Measurements from ENCODE around the gene POLR2L.

The POLR2L gene

DNA sequence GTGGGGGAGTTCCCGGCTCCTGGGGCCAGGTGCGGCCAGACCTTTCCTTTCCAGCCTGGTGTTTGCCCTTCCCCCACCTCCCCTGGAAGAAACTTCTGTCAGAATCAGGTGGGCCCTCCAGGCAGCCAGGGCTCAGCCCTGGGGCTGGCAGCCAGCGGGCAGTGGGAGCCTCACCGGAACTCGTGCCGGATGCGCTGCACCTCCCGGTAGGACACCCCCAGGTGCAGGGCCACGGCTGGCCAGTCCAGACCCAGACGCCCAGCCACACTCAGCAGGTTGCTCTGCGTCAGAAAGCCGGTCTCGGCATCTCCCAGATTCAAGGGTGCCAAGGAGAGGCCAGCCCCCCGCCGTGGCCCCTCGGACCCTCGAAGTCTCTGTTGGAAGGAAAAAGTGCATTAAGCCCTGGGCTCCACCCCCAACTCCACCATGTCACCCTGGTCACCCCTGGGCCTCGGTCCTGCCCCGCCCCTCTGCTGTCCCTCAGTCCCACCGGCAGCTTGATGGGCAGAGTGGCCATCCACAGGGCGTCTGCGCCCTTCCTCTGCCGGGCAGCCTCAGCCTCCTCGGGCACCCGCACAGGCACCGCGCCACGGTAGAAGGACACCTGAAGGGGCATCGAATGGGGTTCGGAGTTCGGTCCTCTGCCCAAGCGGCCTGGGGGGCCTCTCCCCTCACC is 42.5 kb downstream of the POLR2L start:
- H3K27ac ChIP-seq = no peak overlapping the region
- H3K4me3 ChIP-seq (ENCODE audit: low read depth in 1 of 2, low read length in 1 of 2) = no peak overlapping the region
- no peaks in the 10 kb centered on the region for H3K27me3 ChIP-seq
- peaks cover 37 to 47% of the 10 kb centered on the region in 2 experiments for H3K4me1 ChIP-seq (ENCODE audit: control insufficient read depth in 1 of 2, insufficient read depth in 1 of 2, low read depth in 1 of 2, low read length in 1 of 2)
- TF ChIP-seq, protein P1, sequence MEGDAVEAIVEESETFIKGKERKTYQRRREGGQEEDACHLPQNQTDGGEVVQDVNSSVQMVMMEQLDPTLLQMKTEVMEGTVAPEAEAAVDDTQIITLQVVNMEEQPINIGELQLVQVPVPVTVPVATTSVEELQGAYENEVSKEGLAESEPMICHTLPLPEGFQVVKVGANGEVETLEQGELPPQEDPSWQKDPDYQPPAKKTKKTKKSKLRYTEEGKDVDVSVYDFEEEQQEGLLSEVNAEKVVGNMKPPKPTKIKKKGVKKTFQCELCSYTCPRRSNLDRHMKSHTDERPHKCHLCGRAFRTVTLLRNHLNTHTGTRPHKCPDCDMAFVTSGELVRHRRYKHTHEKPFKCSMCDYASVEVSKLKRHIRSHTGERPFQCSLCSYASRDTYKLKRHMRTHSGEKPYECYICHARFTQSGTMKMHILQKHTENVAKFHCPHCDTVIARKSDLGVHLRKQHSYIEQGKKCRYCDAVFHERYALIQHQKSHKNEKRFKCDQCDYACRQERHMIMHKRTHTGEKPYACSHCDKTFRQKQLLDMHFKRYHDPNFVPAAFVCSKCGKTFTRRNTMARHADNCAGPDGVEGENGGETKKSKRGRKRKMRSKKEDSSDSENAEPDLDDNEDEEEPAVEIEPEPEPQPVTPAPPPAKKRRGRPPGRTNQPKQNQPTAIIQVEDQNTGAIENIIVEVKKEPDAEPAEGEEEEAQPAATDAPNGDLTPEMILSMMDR (IDR thresholded peaks at IDR 0.05) = no peak
- H3K9me3 ChIP-seq = no peaks in the 10 kb centered on the region
- no peaks in the 10 kb centered on the region for H3K36me3 ChIP-seq

DNA sequence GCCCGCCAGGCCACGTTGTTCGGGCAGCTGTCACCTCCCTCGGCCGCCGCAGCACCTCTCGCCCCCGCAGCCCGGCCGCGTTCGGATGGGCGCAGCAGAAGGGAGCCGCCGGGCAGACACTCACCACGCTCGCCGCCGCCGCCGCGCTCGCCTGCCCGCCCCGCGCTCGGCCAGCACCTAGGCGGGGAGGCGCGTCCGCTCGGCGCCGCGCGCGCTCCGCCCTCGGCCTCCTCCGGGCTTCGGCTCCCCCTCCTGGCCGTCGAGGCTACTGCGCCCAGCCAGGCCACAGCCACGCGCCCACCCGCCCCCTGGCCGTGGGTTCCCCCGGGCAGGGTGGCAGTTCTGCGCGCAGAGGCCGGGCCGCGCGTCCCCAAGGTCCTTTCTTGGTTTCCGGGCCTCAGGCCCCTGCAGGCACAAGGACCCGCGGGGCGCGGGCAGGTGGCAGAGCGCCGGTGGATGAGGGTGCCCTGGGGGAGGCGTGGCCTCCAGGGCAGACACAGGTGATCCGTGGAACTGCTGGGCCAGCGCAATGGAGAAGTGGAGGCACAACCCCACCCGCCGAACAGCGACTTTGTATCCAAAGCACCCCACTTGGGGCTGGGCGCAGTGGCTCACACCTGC is 44.1 kb downstream of the POLR2L start, which contains the start of gene SLC25A22:
SLC25A22 (minus strand) TSS at position 189 of the 621 bp plus-strand sequence. CDS start 3,275 bp downstream, outside the sequence.
- no peaks in the 10 kb centered on the region for H3K36me3 ChIP-seq
- H3K4me3 ChIP-seq (ENCODE audit: low read depth in 1 of 2, low read length in 1 of 2) = peak within 1 kb of the TSS; percentile 61 to 90

DNA sequence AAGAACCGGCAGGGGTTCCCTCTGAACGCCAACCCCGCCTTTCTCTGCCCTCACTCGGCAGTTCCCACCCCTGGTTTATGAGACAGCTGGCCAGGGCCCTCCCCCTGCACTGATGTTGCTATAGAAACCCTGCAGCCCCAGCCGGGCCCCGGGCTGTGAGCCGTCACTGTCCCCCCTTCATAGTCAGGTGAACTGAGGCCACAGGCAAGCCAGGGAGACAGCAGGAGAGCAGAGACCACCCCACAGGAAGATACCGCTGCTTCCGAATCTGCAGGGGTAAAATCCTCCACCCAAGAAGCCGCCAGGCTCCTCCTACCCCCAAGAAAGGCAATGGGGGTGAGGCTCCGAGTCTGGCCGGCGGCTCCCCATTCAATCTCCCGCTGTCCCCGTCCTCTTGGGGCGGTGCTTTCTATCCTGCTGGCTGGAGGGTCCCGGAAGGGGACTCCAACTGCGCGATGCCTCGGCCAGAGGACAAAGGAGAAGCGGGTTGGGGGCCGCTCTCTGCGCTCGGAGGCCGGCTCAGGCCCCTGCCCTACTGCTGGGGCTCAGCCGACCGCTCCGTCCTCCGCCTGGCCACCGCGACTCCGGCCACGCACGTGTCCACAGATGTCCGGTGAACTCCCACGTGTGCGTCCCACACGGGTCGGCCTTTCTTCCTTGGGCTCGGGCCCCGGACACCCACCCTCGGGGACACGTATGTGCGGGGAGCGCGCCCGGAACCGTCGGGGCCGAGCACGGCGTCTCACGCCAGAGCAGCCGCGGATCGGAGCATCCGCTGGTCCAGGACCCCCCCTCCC is 44.8 kb downstream of the POLR2L start:
- no peaks in the 10 kb centered on the region for H3K36me3 ChIP-seq
- H3K4me3 ChIP-seq (ENCODE audit: low read depth in 1 of 2, low read length in 1 of 2) = peak overlapping the region; percentile 61 to 90
- H3K27me3 ChIP-seq = no peaks in the 10 kb centered on the region
- TF ChIP-seq, protein P1 (IDR thresholded peaks at IDR 0.05) = no peak
- no peaks in the 10 kb centered on the region for H3K9me3 ChIP-seq
- peak overlapping the region; percentile 82 for H3K27ac ChIP-seq
- peaks cover 26 to 35% of the 10 kb centered on the region in 2 experiments for H3K4me1 ChIP-seq (ENCODE audit: control insufficient read depth in 1 of 2, insufficient read depth in 1 of 2, low read depth in 1 of 2, low read length in 1 of 2)

More for the DNA sequence above, 44.1 kb downstream of the POLR2L start, which contains the start of gene SLC25A22:
- Histone ChIP-seq H3K27me3 (no peaks in the 10 kb centered on the region), H3K9me3 (no peaks in the 10 kb centered on the region), H3K4me1 (ENCODE audit: control insufficient read depth in 1 of 2, insufficient read depth in 1 of 2, low read depth in 1 of 2, low read length in 1 of 2) (peaks cover 26 to 35% of the 10 kb centered on the region in 2 experiments), H3K27ac (peak within 1 kb of the TSS; percentile 82)
- TF ChIP-seq, protein P1 (IDR thresholded peaks at IDR 0.05) = peak; percentile 99

DNA sequence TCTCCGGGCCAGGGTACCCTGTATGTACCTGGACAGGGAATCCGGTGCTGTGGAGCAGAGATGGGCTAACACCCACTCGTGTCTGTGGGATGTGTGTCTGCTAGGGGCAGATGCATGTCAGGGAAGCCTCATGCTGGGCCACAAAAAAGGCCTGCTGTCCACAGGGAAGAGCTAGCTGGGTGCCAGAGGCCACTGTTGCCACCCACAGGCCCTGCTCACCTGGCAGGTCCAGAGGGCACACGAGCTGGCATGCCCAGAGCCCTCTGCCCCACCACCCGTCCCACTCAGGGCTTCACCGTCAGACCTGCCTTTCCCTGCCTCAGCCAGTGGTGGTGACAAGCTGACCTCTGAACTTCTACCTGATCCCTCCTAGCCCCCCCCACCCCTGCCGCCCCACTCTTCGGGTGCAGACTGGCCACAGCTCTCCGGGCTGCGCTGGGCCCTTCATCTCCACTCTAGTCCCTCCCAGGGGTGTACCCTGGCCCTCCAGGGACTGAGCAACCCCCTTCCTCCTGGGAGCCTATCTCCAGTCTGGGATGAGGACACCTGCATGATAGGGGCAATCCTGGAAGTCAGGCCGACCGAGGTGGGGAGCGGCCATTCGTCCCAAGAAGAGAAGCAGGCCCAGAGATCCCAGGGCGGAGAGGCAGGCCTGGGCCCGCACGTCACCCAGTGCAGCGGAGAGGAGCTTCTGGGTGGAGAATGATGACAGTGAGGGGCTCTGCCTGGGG is 45.6 kb downstream of the POLR2L start:
- no peaks in the 10 kb centered on the region for H3K27me3 ChIP-seq
- H3K9me3 ChIP-seq = no peaks in the 10 kb centered on the region
- peak overlapping the region; percentile 82 for H3K27ac ChIP-seq
- H3K4me1 ChIP-seq (ENCODE audit: control insufficient read depth in 1 of 2, insufficient read depth in 1 of 2, low read depth in 1 of 2, low read length in 1 of 2) = peaks cover 26 to 35% of the 10 kb centered on the region in 2 experiments
- peaks cover 3% of the 10 kb centered on the region for H3K36me3 ChIP-seq
- peak overlapping the region; percentile 61 to 90 for H3K4me3 ChIP-seq (ENCODE audit: low read depth in 1 of 2, low read length in 1 of 2)
- TF ChIP-seq, protein P1 (IDR thresholded peaks at IDR 0.05) = no peak

Data from neutrophil (primary cell).